IgD-negative memory B cell (primary cell): ENCODE measurements around the gene FRMD4B. TPM values are rescaled to one million over a fixed set of nuclear protein-coding genes. Genes with fewer than 3 reads are reported as not detected.

ENCODE experiments used
- H3K27ac Mint-ChIP-seq, 3 donors: one replicate each; pipeline ENCODE4 v1.8.0; 2020 to 2022; ENCODE audit warnings: mild to moderate bottlenecking in 3 of 3, mixed read lengths in 3 of 3, moderate library complexity in 1 of 3
- H3K27me3 Mint-ChIP-seq: one replicate; pipeline ENCODE4 v1.8.0; 2021; ENCODE audit warnings: mixed read lengths
- H3K36me3 Mint-ChIP-seq: one replicate; pipeline ENCODE4 v1.8.0; 2020; ENCODE audit warnings: mild to moderate bottlenecking, mixed read lengths
- H3K4me1 Mint-ChIP-seq, 3 donors: one replicate each; pipeline ENCODE4 v1.8.0; 2020 to 2022; ENCODE audit warnings: mixed read lengths in 3 of 3, mild to moderate bottlenecking in 1 of 3
- H3K4me3 Mint-ChIP-seq, 4 donors: one replicate each; pipeline ENCODE4 v1.8.0; 2020 to 2022; ENCODE audit warnings: mild to moderate bottlenecking in 4 of 4, mixed read lengths in 4 of 4, moderate library complexity in 3 of 4
- H3K9me3 Mint-ChIP-seq, 3 donors: one replicate each; pipeline ENCODE4 v1.8.0; 2020 to 2021; ENCODE audit warnings: mixed read lengths in 3 of 3, mild to moderate bottlenecking in 1 of 3
- polyA plus RNA-seq: library from polyadenylated mRNA; unstranded; fragments of 300-500 nt; fragmentation: Illumina TruSeq; gene quantifications from one replicate; pipeline ENCODE4 v1.2.3, GENCODE V29; 2021

Gene FRMD4B
- polyA plus RNA-seq, 1 donor from 2014 or later, result 0.05 TPM

DNA sequence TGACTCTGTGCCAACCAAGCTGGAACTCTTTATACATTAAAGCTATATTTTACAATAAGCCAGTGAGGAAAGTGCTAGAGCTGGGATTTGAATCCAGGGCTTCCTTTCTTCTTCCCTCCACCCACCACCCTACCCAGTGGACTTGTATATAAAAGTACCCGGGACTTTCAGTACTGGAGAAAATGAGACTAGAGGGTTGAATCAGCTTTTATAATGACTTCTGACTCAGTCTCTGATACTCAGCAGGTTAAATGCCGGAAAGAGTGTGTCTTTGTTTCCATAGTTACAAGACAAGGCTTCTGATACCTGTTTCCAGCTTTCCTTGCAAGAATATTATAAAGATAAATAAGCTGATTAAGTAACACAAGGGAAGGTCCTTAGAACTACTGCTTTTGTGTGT lies 80.9 kb downstream of the FRMD4B start:
- H3K27me3 Mint-ChIP-seq, result peaks cover 3% of the 10 kb centered on the region
- H3K27ac Mint-ChIP-seq, result no peak overlapping the region
- H3K9me3 Mint-ChIP-seq, result no peaks in the 10 kb centered on the region
- no peak overlapping the region for H3K4me3 Mint-ChIP-seq
- H3K4me1 Mint-ChIP-seq, result peaks cover 0 to 6% (median 0%) of the 10 kb centered on the region in 3 donors
- peaks cover 4% of the 10 kb centered on the region for H3K36me3 Mint-ChIP-seq

DNA sequence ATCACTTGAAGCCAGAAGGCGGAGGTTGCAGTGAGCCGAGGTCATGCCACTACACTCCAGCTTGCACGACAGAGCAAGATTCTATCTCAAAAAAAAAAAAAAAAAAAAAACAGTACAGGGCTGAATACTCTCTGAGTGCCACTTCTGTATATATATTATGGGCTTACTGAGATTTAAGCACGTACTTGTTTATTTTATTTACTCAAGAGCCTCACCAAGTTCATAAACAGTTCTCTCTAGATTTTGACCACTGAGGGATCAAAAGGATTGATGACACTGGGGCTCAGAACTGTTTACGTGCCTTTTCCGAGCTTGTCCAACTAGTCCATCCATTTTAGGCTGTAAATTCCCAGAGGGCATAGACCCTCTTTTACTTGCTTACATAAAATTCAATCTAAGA lies 81.5 kb downstream of the FRMD4B start:
- Mint-ChIP-seq H3K27ac (no peak overlapping the region), H3K4me1 (peaks cover 0 to 6% (median 0%) of the 10 kb centered on the region in 3 donors), H3K27me3 (peaks cover 3% of the 10 kb centered on the region), H3K4me3 (no peak overlapping the region), H3K9me3 (no peaks in the 10 kb centered on the region), H3K36me3 (peaks cover 4% of the 10 kb centered on the region)

DNA sequence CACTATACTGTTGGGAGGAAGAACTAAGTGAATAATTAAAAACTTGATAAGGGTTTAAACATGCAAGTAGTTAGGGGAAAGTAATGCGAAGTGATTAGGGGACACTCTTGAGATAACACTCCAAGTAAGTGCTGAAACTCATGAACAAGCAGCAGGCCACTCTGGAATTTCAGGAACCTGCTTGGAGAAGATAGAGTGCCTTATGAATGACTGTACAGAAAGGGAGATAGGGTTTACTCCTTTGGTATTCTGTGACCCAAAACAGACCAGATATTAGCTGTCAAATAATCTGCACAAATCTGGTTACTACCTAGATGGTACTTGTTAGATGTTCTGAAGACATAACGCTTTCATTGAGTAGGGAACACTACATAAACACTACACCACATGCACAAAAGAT lies 85.6 kb downstream of the FRMD4B start:
- H3K4me1 Mint-ChIP-seq, result no peaks in the 10 kb centered on the region
- peaks cover 3% of the 10 kb centered on the region for H3K27me3 Mint-ChIP-seq
- H3K27ac Mint-ChIP-seq, result no peak overlapping the region
- H3K36me3 Mint-ChIP-seq, result peaks cover 2% of the 10 kb centered on the region
- no peaks in the 10 kb centered on the region for H3K9me3 Mint-ChIP-seq
- H3K4me3 Mint-ChIP-seq, result no peak overlapping the region

DNA sequence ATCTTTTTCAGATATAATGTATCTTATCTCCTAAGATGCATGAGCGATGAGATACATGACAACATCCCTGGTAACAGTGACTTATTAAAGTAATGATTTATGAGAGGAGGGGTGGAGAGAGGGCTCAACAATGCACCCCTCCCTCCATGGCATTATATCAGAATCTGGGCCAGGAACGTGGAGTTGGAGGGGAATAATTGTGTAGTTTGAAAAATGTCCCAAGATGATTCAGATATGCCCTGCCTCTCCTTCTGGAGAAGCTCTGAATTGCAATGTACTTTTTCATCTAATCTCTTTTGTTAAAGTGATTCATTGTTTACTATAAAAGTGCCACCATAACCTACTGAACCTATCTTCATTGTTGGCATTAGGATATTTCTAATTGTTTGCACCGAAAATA lies 86.5 kb downstream of the FRMD4B start:
- no peaks in the 10 kb centered on the region for H3K9me3 Mint-ChIP-seq
- H3K36me3 Mint-ChIP-seq, result peaks cover 2% of the 10 kb centered on the region
- peaks cover 3% of the 10 kb centered on the region for H3K27me3 Mint-ChIP-seq
- H3K27ac Mint-ChIP-seq, result no peak overlapping the region
- no peak overlapping the region for H3K4me3 Mint-ChIP-seq
- H3K4me1 Mint-ChIP-seq, result no peaks in the 10 kb centered on the region

- no peaks in the 10 kb centered on the region for H3K4me1 Mint-ChIP-seq
- peak overlapping the region in 1 of 3 donors; percentile 29 for H3K27ac Mint-ChIP-seq
- peaks cover 3% of the 10 kb centered on the region for H3K27me3 Mint-ChIP-seq
- no peaks in the 10 kb centered on the region for H3K9me3 Mint-ChIP-seq
- H3K4me3 Mint-ChIP-seq, result no peak overlapping the region
- no peaks in the 10 kb centered on the region for H3K36me3 Mint-ChIP-seq
Measured at GRCh38 chr3:69297501-69297900, 88.4 kb downstream of the FRMD4B start.

DNA sequence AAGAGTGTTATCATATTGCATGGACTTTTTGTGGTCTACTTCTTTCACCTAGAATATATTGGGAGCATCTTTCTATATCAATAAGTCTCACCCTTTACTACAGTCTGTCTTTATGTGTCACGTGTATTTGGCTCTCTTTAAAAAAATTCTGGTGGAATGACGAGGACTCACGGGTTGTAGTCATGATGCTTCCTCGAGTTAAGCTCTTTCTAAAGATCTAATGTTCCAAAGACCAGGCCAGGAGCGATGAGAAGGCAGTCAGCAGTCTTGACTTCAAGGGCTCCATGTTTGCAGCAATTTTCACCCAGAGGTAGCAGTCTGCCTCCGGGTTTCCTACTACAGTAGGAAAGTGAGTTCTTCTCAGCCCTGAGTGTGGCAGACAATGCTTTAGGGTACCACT lies 88.9 kb downstream of the FRMD4B start:
- peak overlapping the region in 1 of 3 donors; percentile 29 for H3K27ac Mint-ChIP-seq
- H3K27me3 Mint-ChIP-seq, result no peaks in the 10 kb centered on the region
- H3K36me3 Mint-ChIP-seq, result no peaks in the 10 kb centered on the region
- no peaks in the 10 kb centered on the region for H3K4me1 Mint-ChIP-seq
- no peak overlapping the region for H3K4me3 Mint-ChIP-seq
- no peaks in the 10 kb centered on the region for H3K9me3 Mint-ChIP-seq

- Mint-ChIP-seq H3K4me3 (no peak overlapping the region), H3K27ac (no peak overlapping the region), H3K27me3 (no peaks in the 10 kb centered on the region), H3K9me3 (no peaks in the 10 kb centered on the region), H3K36me3 (no peaks in the 10 kb centered on the region), H3K4me1 (no peaks in the 10 kb centered on the region)
Measured at GRCh38 chr3:69294014-69294766, 91.7 kb downstream of the FRMD4B start.

DNA sequence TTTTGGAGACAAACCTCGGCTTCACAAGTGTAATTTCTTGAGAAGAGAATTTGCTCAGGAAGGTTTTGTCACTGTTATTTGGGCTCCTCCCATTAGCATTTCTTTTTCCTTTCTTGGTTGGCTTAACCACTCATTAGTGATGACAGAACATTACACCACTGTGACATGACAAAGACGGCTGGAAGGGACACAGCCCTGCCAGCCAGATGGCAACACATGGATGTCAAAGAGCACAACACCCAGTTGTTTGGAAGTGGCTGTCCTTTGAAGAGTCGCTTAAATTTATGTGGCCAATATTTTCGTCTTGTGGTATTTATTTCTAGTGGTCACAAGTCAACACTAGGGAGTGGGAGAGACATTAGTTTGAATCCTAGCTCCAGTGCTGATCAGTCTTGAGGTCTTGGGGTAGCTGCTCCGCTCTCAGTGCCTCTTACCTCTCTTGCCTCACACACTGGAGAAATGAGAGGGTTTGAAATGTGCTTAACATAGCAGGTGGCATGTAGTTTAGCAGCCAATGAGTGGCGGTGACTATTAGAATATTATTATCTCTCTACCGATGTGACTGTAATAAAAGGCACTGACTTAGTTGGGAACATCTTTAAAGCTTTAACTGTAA lies 92.8 kb downstream of the FRMD4B start:
- Mint-ChIP-seq H3K4me1 (peaks cover 0 to 1% (median 0%) of the 10 kb centered on the region in 3 donors), H3K4me3 (no peak overlapping the region), H3K9me3 (no peaks in the 10 kb centered on the region), H3K36me3 (no peaks in the 10 kb centered on the region), H3K27me3 (peaks cover 2% of the 10 kb centered on the region), H3K27ac (no peak overlapping the region)

- H3K27ac Mint-ChIP-seq, result no peak overlapping the region
- H3K9me3 Mint-ChIP-seq, result no peaks in the 10 kb centered on the region
- H3K4me1 Mint-ChIP-seq, result peaks cover 0 to 1% (median 0%) of the 10 kb centered on the region in 3 donors
- no peak overlapping the region for H3K4me3 Mint-ChIP-seq
- peaks cover 2% of the 10 kb centered on the region for H3K27me3 Mint-ChIP-seq
- H3K36me3 Mint-ChIP-seq, result no peaks in the 10 kb centered on the region
Measured at GRCh38 chr3:69292185-69292584, 93.7 kb downstream of the FRMD4B start.

GRCh38 chr3:69290430-69290829 lies 95.5 kb downstream of the FRMD4B start:
- Mint-ChIP-seq H3K4me3 (no peak overlapping the region), H3K27me3 (peaks cover 2% of the 10 kb centered on the region), H3K36me3 (peaks cover 2% of the 10 kb centered on the region), H3K9me3 (no peaks in the 10 kb centered on the region), H3K27ac (no peak overlapping the region), H3K4me1 (peaks cover 0 to 1% (median 0%) of the 10 kb centered on the region in 3 donors)

GRCh38 chr3:69290006-69290405 lies 95.9 kb downstream of the FRMD4B start:
- Mint-ChIP-seq H3K9me3 (no peaks in the 10 kb centered on the region), H3K4me1 (peaks cover 0 to 1% (median 0%) of the 10 kb centered on the region in 3 donors), H3K36me3 (peaks cover 2% of the 10 kb centered on the region), H3K27ac (no peak overlapping the region), H3K4me3 (no peak overlapping the region), H3K27me3 (peaks cover 2% of the 10 kb centered on the region)

DNA sequence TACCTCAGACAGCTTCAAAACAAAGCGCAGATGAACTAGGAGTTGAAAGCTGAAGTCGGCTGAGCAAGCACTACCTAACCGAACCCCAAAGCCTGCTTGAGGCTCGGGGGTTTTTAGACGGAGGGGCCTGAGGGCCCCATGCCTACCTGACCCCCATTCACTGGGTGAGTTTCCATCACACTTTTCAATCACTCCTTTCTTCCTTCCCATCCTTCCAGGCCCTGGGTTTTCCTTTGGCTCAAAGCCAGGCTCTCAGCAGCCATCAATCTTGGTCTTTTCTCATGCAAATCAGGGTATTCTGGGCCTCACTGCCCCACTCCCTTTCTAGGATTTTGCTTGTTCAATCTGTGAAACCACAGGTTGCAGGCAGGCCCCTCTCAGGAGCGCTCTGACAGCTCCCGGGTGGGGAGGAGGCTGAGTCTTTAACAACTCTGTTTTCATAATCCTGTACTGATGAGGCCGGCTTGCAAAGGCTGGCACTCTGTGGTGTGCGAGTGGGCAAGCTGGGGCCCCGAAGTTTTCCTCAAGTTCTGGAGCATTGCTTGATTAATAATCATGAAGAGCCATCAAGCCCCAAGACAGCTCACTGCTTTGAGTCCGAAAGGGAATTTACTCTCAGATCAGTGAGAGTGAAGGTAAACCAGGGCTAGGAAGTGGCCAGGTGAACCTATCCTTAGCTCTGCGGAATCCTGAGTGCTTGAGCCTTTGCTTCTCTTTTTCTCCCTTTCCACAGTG lies 97.6 kb downstream of the FRMD4B start:
- Mint-ChIP-seq H3K4me3 (no peak overlapping the region), H3K27me3 (peaks cover 2% of the 10 kb centered on the region), H3K27ac (no peak overlapping the region), H3K36me3 (peaks cover 2% of the 10 kb centered on the region), H3K9me3 (no peaks in the 10 kb centered on the region), H3K4me1 (peaks cover 0 to 1% (median 0%) of the 10 kb centered on the region in 3 donors)

- peaks cover 0 to 1% (median 0%) of the 10 kb centered on the region in 3 donors for H3K4me1 Mint-ChIP-seq
- H3K27me3 Mint-ChIP-seq, result peaks cover 7% of the 10 kb centered on the region
- no peak overlapping the region for H3K27ac Mint-ChIP-seq
- H3K4me3 Mint-ChIP-seq, result no peak overlapping the region
- no peaks in the 10 kb centered on the region for H3K9me3 Mint-ChIP-seq
- peaks cover 2% of the 10 kb centered on the region for H3K36me3 Mint-ChIP-seq
Measured at GRCh38 chr3:69283913-69284611, 101.8 kb downstream of the FRMD4B start.

GRCh38 chr3:69283496-69283895 lies 102.4 kb downstream of the FRMD4B start:
- peaks cover 2% of the 10 kb centered on the region for H3K36me3 Mint-ChIP-seq
- no peak overlapping the region for H3K4me3 Mint-ChIP-seq
- H3K27ac Mint-ChIP-seq, result no peak overlapping the region
- no peaks in the 10 kb centered on the region for H3K9me3 Mint-ChIP-seq
- peaks cover 0 to 1% (median 0%) of the 10 kb centered on the region in 3 donors for H3K4me1 Mint-ChIP-seq
- peaks cover 9% of the 10 kb centered on the region for H3K27me3 Mint-ChIP-seq

DNA sequence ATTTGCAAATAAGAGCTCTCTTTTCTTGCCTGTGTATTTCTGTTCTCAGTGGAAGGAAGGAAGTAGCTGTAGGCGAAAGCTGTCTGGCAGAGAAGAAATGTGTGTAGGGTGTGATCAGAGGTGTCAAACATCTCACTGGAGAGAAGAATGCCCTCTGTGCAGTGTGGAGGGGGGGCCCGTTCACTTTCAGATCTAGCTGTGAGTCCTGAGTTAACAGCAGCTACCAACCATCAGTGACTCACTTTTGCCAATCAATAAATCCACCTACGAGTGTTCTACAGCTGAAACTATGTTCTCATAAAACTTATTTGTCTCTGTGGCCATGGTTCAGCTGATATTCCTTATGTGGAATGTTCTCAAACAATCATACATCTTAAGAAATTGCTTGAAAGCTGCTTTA lies 103.7 kb downstream of the FRMD4B start:
- no peaks in the 10 kb centered on the region for H3K4me1 Mint-ChIP-seq
- H3K36me3 Mint-ChIP-seq, result peaks cover 2% of the 10 kb centered on the region
- H3K27ac Mint-ChIP-seq, result no peak overlapping the region
- no peak overlapping the region for H3K4me3 Mint-ChIP-seq
- H3K9me3 Mint-ChIP-seq, result no peaks in the 10 kb centered on the region
- peaks cover 8% of the 10 kb centered on the region for H3K27me3 Mint-ChIP-seq
